ENCODE results near the gene TMED4.

DNA sequence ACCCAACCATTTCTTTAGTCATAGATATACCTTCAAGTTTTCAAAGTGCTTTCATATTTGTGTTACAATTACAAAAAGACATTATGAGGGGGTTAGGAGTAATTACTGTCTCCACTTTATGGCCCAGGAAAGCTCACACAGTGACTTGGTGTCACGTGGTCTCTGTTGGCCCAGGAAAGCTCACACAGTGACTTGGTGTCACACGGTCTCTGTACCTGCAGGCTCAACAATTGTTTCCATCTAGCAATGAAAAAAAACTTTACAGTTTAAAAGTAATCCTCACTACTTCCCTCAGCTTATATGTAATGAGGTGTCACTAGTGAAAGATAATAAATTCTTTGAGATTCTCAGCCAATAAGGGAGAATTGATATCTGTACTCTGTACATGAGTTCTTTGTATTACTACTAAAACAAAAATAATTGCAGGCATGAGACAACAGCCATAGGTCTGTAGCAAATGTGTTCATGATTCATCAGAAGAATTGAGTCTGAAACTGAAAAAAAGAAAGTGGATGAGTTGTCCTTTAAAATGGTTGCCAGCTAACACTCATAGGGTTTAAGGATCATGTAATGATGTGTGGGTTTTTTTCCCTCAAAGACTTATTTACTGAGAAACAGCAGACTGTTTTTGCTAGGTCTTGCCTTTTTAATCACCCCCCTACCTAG, 35.3 kb upstream of the TMED4 start:
- TF ChIP-seq, protein P1, sequence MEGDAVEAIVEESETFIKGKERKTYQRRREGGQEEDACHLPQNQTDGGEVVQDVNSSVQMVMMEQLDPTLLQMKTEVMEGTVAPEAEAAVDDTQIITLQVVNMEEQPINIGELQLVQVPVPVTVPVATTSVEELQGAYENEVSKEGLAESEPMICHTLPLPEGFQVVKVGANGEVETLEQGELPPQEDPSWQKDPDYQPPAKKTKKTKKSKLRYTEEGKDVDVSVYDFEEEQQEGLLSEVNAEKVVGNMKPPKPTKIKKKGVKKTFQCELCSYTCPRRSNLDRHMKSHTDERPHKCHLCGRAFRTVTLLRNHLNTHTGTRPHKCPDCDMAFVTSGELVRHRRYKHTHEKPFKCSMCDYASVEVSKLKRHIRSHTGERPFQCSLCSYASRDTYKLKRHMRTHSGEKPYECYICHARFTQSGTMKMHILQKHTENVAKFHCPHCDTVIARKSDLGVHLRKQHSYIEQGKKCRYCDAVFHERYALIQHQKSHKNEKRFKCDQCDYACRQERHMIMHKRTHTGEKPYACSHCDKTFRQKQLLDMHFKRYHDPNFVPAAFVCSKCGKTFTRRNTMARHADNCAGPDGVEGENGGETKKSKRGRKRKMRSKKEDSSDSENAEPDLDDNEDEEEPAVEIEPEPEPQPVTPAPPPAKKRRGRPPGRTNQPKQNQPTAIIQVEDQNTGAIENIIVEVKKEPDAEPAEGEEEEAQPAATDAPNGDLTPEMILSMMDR (IDR thresholded peaks at IDR 0.05; ENCODE audit: low read depth, low read length, missing input control), result no peak
- TF ChIP-seq RXRA (IDR thresholded peaks at IDR 0.05), result no peak
- no peak for TF ChIP-seq TAF1 (conservative IDR thresholded peaks at IDR 0.05)
- no peak for TF ChIP-seq YY1 (IDR thresholded peaks at IDR 0.05)
